Neural cell (in vitro differentiated cells): ENCODE data around the gene NAP1L5. TPM values are rescaled to one million over a fixed set of nuclear protein-coding genes. Genes with fewer than 3 reads are reported as not detected.

Source experiments
- H2AFZ ChIP-seq: fragments of 200-600, 300-800 bp; sonication (generic), shearing (Covaris generic); 2 replicates; pipeline ENCODE4 v1.6.0; 2014; ENCODE audit warnings: low read depth, mild to moderate bottlenecking, antibody characterized with exemption, low read length, moderate library complexity
- H3F3A ChIP-seq: fragments of 200-600 bp; shearing (Covaris generic); 2 replicates; pipeline ENCODE4 v1.6.1; 2016; ENCODE audit warnings: mild to moderate bottlenecking, moderate library complexity, mixed read lengths, antibody characterized with exemption, low read length; ENCODE audit not compliant: insufficient read depth, poor library complexity, severe bottlenecking
- H3K27ac ChIP-seq: fragments of 200-600, 300-800 bp; sonication (generic), shearing (Covaris generic); 2 replicates; pipeline ENCODE4 v1.5.1; 2014; ENCODE audit warnings: mild to moderate bottlenecking, low read length, moderate library complexity
- H3K27me3 ChIP-seq: fragments of 300-800, 200-600 bp; sonication (generic), shearing (Covaris generic); 2 replicates; pipeline ENCODE4 v1.6.0; 2014; ENCODE audit warnings: mild to moderate bottlenecking, low read depth, low read length, moderate library complexity; ENCODE audit not compliant: insufficient read depth
- H3K36me3 ChIP-seq: fragments of 300-800, 200-600 bp; sonication (generic), shearing (Covaris generic); 2 replicates; pipeline ENCODE4 v1.5.1; 2014; ENCODE audit warnings: mild to moderate bottlenecking, antibody characterized with exemption, low read length, moderate library complexity; ENCODE audit not compliant: insufficient read depth
- H3K4me2 ChIP-seq: fragments of 300-800, 200-600 bp; sonication (generic), shearing (Covaris generic); 2 replicates; pipeline ENCODE4 v1.6.0; 2014; ENCODE audit warnings: mild to moderate bottlenecking, low read length
- H3K4me3 ChIP-seq: fragments of 300-800, 200-600 bp; sonication (generic), shearing (Covaris generic); 2 replicates; pipeline ENCODE4 v1.5.1; 2014; ENCODE audit warnings: mild to moderate bottlenecking, low read length, moderate library complexity
- H3K79me2 ChIP-seq: fragments of 200-600 bp; shearing (Covaris generic); replicated peaks from 2 replicates; pipeline ENCODE4 v1.6.0; 2014; ENCODE audit warnings: mild to moderate bottlenecking, low read length, moderate library complexity; ENCODE audit not compliant: insufficient read depth
- H3K9ac ChIP-seq: fragments of 300-800, 200-600 bp; sonication (generic), shearing (Covaris generic); 2 replicates; pipeline ENCODE4 v1.6.1; 2016; ENCODE audit warnings: mild to moderate bottlenecking, low read length, mixed read lengths
- H3K9me2 ChIP-seq: fragments of 200-600 bp; shearing (Covaris generic); 2 replicates; pipeline ENCODE4 v1.6.1; 2016; ENCODE audit warnings: mild to moderate bottlenecking, low read length, mixed read lengths; ENCODE audit not compliant: insufficient read depth
- H3K9me3 ChIP-seq: fragments of 200-600, 300-800 bp; sonication (generic), shearing (Covaris generic); 2 replicates; pipeline ENCODE4 v1.6.1; 2016; ENCODE audit warnings: mild to moderate bottlenecking, mixed run types, low read length, moderate library complexity, mixed read lengths
- H4K20me1 ChIP-seq: fragments of 200-600 bp; shearing (Covaris generic); 2 replicates; pipeline ENCODE4 v1.6.1; 2016; ENCODE audit warnings: mild to moderate bottlenecking, mixed run types; ENCODE audit not compliant: insufficient read depth
- CTCF ChIP-seq: fragments of 450-650 bp; IDR thresholded peaks from 2 replicates; pipeline ENCODE4 v1.5.1; 2014; ENCODE audit warnings: antibody characterized with exemption, mild to moderate bottlenecking, moderate library complexity; ENCODE audit not compliant: poor library complexity, severe bottlenecking
- EP300 ChIP-seq: fragments of 450-650 bp; conservative IDR thresholded peaks from 2 replicates; pipeline ENCODE4 v1.6.1; 2014; ENCODE audit warnings: antibody characterized with exemption, mild to moderate bottlenecking, moderate library complexity; ENCODE audit not compliant: poor library complexity, severe bottlenecking
- EZH2 ChIP-seq: fragments of 200-600, 300-800 bp; shearing (Covaris generic), sonication (generic); IDR thresholded peaks from 2 replicates; pipeline ENCODE4 v1.6.1; 2014; ENCODE audit warnings: antibody characterized with exemption, low read length, borderline replicate concordance, mild to moderate bottlenecking; ENCODE audit not compliant: insufficient read depth, poor library complexity, severe bottlenecking
- MXI1 ChIP-seq: fragments of 450-650 bp; conservative IDR thresholded peaks from 2 replicates; pipeline ENCODE4 v1.6.1; 2014; ENCODE audit warnings: antibody characterized with exemption, mild to moderate bottlenecking; ENCODE audit not compliant: poor library complexity, severe bottlenecking
- POLR2AphosphoS5 ChIP-seq: IDR thresholded peaks from 2 replicates; pipeline ENCODE4 v1.6.1; 2012
- RAD21 ChIP-seq: fragments of 450-650 bp; conservative IDR thresholded peaks from 2 replicates; pipeline ENCODE4 v1.6.1; 2014; ENCODE audit warnings: antibody characterized with exemption, mild to moderate bottlenecking, moderate library complexity
- SMC3 ChIP-seq: fragments of 450-650 bp; conservative IDR thresholded peaks from 2 replicates; pipeline ENCODE4 v1.6.1; 2014; ENCODE audit warnings: antibody characterized with exemption, mild to moderate bottlenecking, moderate library complexity; ENCODE audit not compliant: poor library complexity
- TAF1 ChIP-seq: IDR thresholded peaks from 2 replicates; pipeline ENCODE4 v1.6.1; 2012; ENCODE audit warnings: low read depth
- polyA plus RNA-seq: library from polyadenylated mRNA; depleted of rRNA; stranded (reverse); fragments of >200 nt; gene quantifications from 2 replicates; pipeline ENCODE4 v1.2.3, GENCODE V29; 2014
- TF ChIP-seq, protein P1 (sequence below): IDR thresholded peaks from 2 replicates; pipeline ENCODE4 v1.6.1; 2012; ENCODE audit warnings: borderline replicate concordance

Gene NAP1L5
- polyA plus RNA-seq, 1 donor from 2014 or later = 53.1 TPM

DNA sequence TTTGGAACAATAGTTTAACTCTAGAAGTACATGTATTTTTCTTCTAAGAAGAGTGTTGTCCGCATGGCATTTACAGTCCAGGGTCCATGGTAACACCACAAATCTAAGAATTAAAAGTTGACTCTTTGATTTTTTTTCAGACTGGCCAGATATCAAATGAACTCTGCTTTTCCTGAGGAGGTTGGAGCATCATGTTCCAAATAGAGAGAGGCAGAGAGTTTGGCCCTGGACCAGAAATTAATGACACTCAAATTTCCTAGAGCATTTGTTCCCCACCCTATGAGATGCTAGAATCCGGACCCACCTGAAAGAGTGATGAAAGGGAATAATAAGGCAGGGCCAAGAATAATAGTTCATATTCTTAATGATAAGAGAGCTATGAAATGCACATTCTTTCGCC lies 47.0 kb upstream of the NAP1L5 start:
- Histone ChIP-seq H3K27ac (no peak overlapping the region), H3K9ac (no peak overlapping the region), H2AFZ (no peak overlapping the region), H3K4me2 (no peak overlapping the region), H4K20me1 (no peaks in the 10 kb centered on the region), H3F3A (no peaks in the 10 kb centered on the region), H3K79me2 (no peaks in the 10 kb centered on the region), H3K9me3 (no peaks in the 10 kb centered on the region), H3K36me3 (peaks cover 2% of the 10 kb centered on the region), H3K4me3 (no peak overlapping the region), H3K27me3 (no peaks in the 10 kb centered on the region), H3K9me2 (no peaks in the 10 kb centered on the region)
- TF ChIP-seq SMC3 (no peak), TAF1 (no peak), EP300 (no peak), EZH2 (no peak), MXI1 (no peak), CTCF (no peak), POLR2AphosphoS5 (no peak), RAD21 (no peak)
- TF ChIP-seq, protein P1, sequence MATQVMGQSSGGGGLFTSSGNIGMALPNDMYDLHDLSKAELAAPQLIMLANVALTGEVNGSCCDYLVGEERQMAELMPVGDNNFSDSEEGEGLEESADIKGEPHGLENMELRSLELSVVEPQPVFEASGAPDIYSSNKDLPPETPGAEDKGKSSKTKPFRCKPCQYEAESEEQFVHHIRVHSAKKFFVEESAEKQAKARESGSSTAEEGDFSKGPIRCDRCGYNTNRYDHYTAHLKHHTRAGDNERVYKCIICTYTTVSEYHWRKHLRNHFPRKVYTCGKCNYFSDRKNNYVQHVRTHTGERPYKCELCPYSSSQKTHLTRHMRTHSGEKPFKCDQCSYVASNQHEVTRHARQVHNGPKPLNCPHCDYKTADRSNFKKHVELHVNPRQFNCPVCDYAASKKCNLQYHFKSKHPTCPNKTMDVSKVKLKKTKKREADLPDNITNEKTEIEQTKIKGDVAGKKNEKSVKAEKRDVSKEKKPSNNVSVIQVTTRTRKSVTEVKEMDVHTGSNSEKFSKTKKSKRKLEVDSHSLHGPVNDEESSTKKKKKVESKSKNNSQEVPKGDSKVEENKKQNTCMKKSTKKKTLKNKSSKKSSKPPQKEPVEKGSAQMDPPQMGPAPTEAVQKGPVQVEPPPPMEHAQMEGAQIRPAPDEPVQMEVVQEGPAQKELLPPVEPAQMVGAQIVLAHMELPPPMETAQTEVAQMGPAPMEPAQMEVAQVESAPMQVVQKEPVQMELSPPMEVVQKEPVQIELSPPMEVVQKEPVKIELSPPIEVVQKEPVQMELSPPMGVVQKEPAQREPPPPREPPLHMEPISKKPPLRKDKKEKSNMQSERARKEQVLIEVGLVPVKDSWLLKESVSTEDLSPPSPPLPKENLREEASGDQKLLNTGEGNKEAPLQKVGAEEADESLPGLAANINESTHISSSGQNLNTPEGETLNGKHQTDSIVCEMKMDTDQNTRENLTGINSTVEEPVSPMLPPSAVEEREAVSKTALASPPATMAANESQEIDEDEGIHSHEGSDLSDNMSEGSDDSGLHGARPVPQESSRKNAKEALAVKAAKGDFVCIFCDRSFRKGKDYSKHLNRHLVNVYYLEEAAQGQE = no peak

GRCh38 chr4:88743696-88744095 lies 46.1 kb upstream of the NAP1L5 start:
- Histone ChIP-seq H3K27ac (no peak overlapping the region), H3K27me3 (no peaks in the 10 kb centered on the region), H2AFZ (no peak overlapping the region), H3K9me2 (no peaks in the 10 kb centered on the region), H3K79me2 (no peaks in the 10 kb centered on the region), H3K9me3 (no peaks in the 10 kb centered on the region), H3K36me3 (no peaks in the 10 kb centered on the region), H3F3A (no peaks in the 10 kb centered on the region), H3K9ac (no peak overlapping the region), H3K4me2 (no peak overlapping the region), H4K20me1 (no peaks in the 10 kb centered on the region), H3K4me3 (no peak overlapping the region)
- TF ChIP-seq EP300 (no peak), MXI1 (no peak), TAF1 (no peak), EZH2 (no peak), POLR2AphosphoS5 (no peak), SMC3 (no peak), CTCF (no peak)
- TF ChIP-seq, protein P1 = no peak
